K562 (cell line): ENCODE measurements around the gene AMZ2. TPM values are rescaled to one million over a fixed set of nuclear protein-coding genes. Genes with fewer than 3 reads are reported as not detected.

Experiments used
- ARID1B ChIP-seq: fragments of 450-650 bp; IDR thresholded peaks from 2 replicates; pipeline ENCODE4 v1.6.1; 2016; ENCODE audit warnings: antibody characterized with exemption, mild to moderate bottlenecking, inconsistent platforms
- BCL6 ChIP-seq: fragments of 250-450 bp; sonication (Bioruptor Pico); IDR thresholded peaks from 2 replicates; pipeline ENCODE4 v1.4.0; 2020
- CSDE1 ChIP-seq, 2 experiments: fragments of 450-650 bp; IDR thresholded peaks; 2 replicates each; pipeline ENCODE4 v1.6.1; 2016; ENCODE audit warnings: mild to moderate bottlenecking in 1 of 2
- DACH1 ChIP-seq: fragments of 450-650 bp; IDR thresholded peaks from 2 replicates; pipeline ENCODE4 v1.6.1; 2018; ENCODE audit not compliant: partially characterized antibody
- HDAC8 ChIP-seq: fragments of 450-650 bp; IDR thresholded peaks from 2 replicates; pipeline ENCODE4 v1.6.1; 2016; ENCODE audit warnings: mild to moderate bottlenecking, missing genetic modification characterization, moderate library complexity, missing compliant biosample characterization
- HMGN3 ChIP-seq: IDR thresholded peaks from 2 replicates; pipeline ENCODE4 v1.6.1; 2011; ENCODE audit warnings: borderline replicate concordance, low read depth, mild to moderate bottlenecking, mixed read lengths, low read length; ENCODE audit not compliant: insufficient read length; ENCODE audit errors: extremely low read depth
- KDM1A ChIP-seq, 2 experiments: fragments of 450-650 bp; IDR thresholded peaks; 2 replicates each; pipeline ENCODE4 v1.6.1; 2016; ENCODE audit warnings: mild to moderate bottlenecking in 2 of 2
- NONO ChIP-seq, 2 experiments: fragments of 200-400 bp in 1 of 2; fragments of 450-650 bp in 1 of 2; formaldehyde crosslinking in 1 of 2; IDR thresholded peaks; 2 replicates each; pipeline ENCODE4 v1.6.1; 2017; ENCODE audit warnings: low read depth in 2 of 2, mild to moderate bottlenecking in 2 of 2, moderate library complexity in 2 of 2, low read length in 1 of 2
- PHF20 ChIP-seq: fragments of 450-650 bp; IDR thresholded peaks from 2 replicates; pipeline ENCODE4 v1.6.1; 2018; ENCODE audit not compliant: partially characterized antibody
- PURB ChIP-seq: sonication (generic); formaldehyde crosslinking; IDR thresholded peaks from 2 replicates; pipeline ENCODE4 v1.9.0; 2021; ENCODE audit warnings: low read depth, mild to moderate bottlenecking, missing genetic modification reagents
- SMC3 ChIP-seq: conservative IDR thresholded peaks from 2 replicates; pipeline ENCODE4 v1.6.1; 2011; ENCODE audit warnings: low read depth, low read length, improper control_type of control experiment; ENCODE audit not compliant: insufficient read depth
- SRF ChIP-seq, 2 experiments: fragments of 250-450, 450-650 bp in 1 of 2; sonication (Bioruptor Pico) in 1 of 2; sonication (generic) in 1 of 2; formaldehyde crosslinking; IDR thresholded peaks; 2 replicates each; pipeline versions ENCODE4 v1.5.0 to v1.5.1; 2020 to 2022; ENCODE audit warnings: mild to moderate bottlenecking in 1 of 2, missing genetic modification reagents in 1 of 2
- ZBTB8A ChIP-seq: fragments of 450-650 bp; IDR thresholded peaks from 2 replicates; pipeline ENCODE4 v1.6.1; 2018; ENCODE audit warnings: mild to moderate bottlenecking, moderate library complexity; ENCODE audit not compliant: partially characterized antibody
- ZEB2 ChIP-seq: fragments of 450-650 bp; IDR thresholded peaks from 2 replicates; pipeline ENCODE4 v1.6.1; 2016
- ZKSCAN3 ChIP-seq: fragments of 250-450 bp; sonication (Bioruptor Pico); IDR thresholded peaks from 2 replicates; pipeline ENCODE4 v1.4.0; 2020
- ZNF197 ChIP-seq: fragments of 200-800 bp; sonication (Bioruptor generic); IDR thresholded peaks from 2 replicates; pipeline ENCODE4 v1.6.1; 2016; ENCODE audit warnings: low read depth, missing genetic modification characterization, missing compliant biosample characterization
- ZNF239 ChIP-seq: fragments of 250-450 bp; sonication (Bioruptor Pico); IDR thresholded peaks from 2 replicates; pipeline ENCODE4 v1.4.0; 2020; ENCODE audit warnings: mild to moderate bottlenecking
- ZNF354B ChIP-seq: fragments of 250-450 bp; sonication (Bioruptor Pico); IDR thresholded peaks from 2 replicates; pipeline ENCODE4 v1.4.0; 2020
- ZNF431 ChIP-seq: sonication (generic); formaldehyde crosslinking; IDR thresholded peaks from 2 replicates; pipeline ENCODE4 v1.8.0; 2022; ENCODE audit warnings: mild to moderate bottlenecking, missing genetic modification reagents
- polyA plus RNA-seq, 8 experiments: library from polyadenylated mRNA; depleted of rRNA in 4 of 8; stranded (reverse) in 5 of 8; unstranded in 3 of 8; fragments of >200 nt; fragmentation: Nextera tagmentation in 2 of 8; fragmentation: Illumina TruSeq in 1 of 8; extraction: Ambion mirVana in 2 of 8; extraction: Trizol in 1 of 8; gene quantifications; 2 replicates each; pipeline versions ENCODE4 v1.2.1 to v1.2.3, GENCODE V29; 2011 to 2014; ENCODE audit warnings: inconsistent platforms in 1 of 8, missing spikeins in 1 of 8
- total RNA-seq, 7 experiments: library from RNA; depleted of rRNA in 6 of 7; stranded (reverse); fragments of >200 nt in 6 of 7; fragmentation: Illumina TruSeq in 2 of 7; extraction: Trizol in 2 of 7; gene quantifications; 2 replicates each; pipeline versions ENCODE4 v1.2.1 to v1.2.3, GENCODE V29; 2011 to 2021; ENCODE audit warnings: low replicate concordance in 1 of 7
- TF ChIP-seq, protein P1 (sequence below): fragments of 450-650 bp; IDR thresholded peaks from 2 replicates; pipeline ENCODE4 v1.6.1; 2017; ENCODE audit warnings: antibody characterized with exemption
- TF ChIP-seq, protein P2 (sequence below): sonication (generic); formaldehyde crosslinking; IDR thresholded peaks from 2 replicates; pipeline ENCODE4 v1.9.0; 2022; ENCODE audit warnings: mild to moderate bottlenecking, missing genetic modification reagents
- TF ChIP-seq, protein P3 (sequence below): sonication (generic); formaldehyde crosslinking; IDR thresholded peaks from 2 replicates; pipeline ENCODE4 v1.8.0; 2023; ENCODE audit warnings: missing genetic modification reagents, mild to moderate bottlenecking, borderline replicate concordance

AMZ2 gene
- total and polyA plus RNA-seq, 9 of the 15 experiments (the other 6 are each of a cell fraction or from before 2014, with no cell fraction given) = 22.6 to 92.2 (median 52.6) TPM

DNA sequence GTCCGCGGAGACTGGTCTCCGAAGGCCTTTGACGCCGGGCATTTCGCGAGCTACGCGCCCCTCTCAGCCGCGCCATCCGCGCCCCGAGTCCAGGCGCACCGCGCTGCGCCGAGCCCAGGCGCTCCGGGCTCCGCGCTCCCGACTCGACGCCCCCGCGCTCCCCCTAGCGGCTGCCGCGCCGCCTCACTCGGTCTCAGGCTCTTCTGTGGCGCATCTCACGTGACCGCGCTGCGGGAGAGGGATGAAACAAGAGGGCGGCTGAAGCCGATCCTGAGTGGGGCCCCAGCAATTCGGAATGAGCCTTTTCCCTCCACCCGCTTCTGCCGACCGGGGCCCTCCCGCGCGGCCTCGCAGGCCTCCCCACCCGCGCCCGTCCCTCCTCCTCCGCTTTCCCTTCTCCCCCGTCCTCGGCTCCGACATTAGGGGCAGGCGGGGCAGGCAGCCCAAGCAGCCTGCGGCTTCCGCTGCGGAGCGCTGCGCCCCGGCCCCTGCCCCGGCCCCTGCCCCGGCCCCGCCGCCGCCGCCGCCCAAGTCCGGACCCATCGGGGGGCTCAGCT, 42.5 kb upstream of the AMZ2 start (continued):
- TF ChIP-seq, protein P1, sequence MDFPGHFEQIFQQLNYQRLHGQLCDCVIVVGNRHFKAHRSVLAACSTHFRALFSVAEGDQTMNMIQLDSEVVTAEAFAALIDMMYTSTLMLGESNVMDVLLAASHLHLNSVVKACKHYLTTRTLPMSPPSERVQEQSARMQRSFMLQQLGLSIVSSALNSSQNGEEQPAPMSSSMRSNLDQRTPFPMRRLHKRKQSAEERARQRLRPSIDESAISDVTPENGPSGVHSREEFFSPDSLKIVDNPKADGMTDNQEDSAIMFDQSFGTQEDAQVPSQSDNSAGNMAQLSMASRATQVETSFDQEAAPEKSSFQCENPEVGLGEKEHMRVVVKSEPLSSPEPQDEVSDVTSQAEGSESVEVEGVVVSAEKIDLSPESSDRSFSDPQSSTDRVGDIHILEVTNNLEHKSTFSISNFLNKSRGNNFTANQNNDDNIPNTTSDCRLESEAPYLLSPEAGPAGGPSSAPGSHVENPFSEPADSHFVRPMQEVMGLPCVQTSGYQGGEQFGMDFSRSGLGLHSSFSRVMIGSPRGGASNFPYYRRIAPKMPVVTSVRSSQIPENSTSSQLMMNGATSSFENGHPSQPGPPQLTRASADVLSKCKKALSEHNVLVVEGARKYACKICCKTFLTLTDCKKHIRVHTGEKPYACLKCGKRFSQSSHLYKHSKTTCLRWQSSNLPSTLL = no peak
- TF ChIP-seq ARID1B = peak; percentile 35; the same call in 1 of the 2 replicates
- peak; percentile 72; the same call in 1 of the 2 replicates for TF ChIP-seq SMC3
- TF ChIP-seq KDM1A (IDR thresholded peaks at IDR 0.05) = no peak
- peak; percentile 31 for TF ChIP-seq HMGN3
- no peak for TF ChIP-seq ZBTB8A
- TF ChIP-seq CSDE1 (IDR thresholded peaks at IDR 0.05) = no peak
- no peak for TF ChIP-seq ZKSCAN3
- no peak for TF ChIP-seq ZNF239 (CRISPR knock-in tag)
- TF ChIP-seq SRF (CRISPR knock-in tag; IDR thresholded peaks at IDR 0.05) = no peak
- no peak for TF ChIP-seq DACH1
- no peak for TF ChIP-seq PURB (CRISPR knock-in tag)
- TF ChIP-seq, protein P2, sequence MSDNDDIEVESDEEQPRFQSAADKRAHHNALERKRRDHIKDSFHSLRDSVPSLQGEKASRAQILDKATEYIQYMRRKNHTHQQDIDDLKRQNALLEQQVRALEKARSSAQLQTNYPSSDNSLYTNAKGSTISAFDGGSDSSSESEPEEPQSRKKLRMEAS (CRISPR knock-in tag) = no peak
- TF ChIP-seq HDAC8 (tag) = no peak
- TF ChIP-seq ZEB2 = no peak
- no peak for TF ChIP-seq ZNF354B (CRISPR knock-in tag)
- TF ChIP-seq ZNF197 (CRISPR knock-in tag) = no peak
- no peak for TF ChIP-seq NONO (IDR thresholded peaks at IDR 0.05; ENCODE audit: low read depth in 2 of 2, low read length in 1 of 2)
- peak; percentile 78 for TF ChIP-seq PHF20
- TF ChIP-seq, protein P3, sequence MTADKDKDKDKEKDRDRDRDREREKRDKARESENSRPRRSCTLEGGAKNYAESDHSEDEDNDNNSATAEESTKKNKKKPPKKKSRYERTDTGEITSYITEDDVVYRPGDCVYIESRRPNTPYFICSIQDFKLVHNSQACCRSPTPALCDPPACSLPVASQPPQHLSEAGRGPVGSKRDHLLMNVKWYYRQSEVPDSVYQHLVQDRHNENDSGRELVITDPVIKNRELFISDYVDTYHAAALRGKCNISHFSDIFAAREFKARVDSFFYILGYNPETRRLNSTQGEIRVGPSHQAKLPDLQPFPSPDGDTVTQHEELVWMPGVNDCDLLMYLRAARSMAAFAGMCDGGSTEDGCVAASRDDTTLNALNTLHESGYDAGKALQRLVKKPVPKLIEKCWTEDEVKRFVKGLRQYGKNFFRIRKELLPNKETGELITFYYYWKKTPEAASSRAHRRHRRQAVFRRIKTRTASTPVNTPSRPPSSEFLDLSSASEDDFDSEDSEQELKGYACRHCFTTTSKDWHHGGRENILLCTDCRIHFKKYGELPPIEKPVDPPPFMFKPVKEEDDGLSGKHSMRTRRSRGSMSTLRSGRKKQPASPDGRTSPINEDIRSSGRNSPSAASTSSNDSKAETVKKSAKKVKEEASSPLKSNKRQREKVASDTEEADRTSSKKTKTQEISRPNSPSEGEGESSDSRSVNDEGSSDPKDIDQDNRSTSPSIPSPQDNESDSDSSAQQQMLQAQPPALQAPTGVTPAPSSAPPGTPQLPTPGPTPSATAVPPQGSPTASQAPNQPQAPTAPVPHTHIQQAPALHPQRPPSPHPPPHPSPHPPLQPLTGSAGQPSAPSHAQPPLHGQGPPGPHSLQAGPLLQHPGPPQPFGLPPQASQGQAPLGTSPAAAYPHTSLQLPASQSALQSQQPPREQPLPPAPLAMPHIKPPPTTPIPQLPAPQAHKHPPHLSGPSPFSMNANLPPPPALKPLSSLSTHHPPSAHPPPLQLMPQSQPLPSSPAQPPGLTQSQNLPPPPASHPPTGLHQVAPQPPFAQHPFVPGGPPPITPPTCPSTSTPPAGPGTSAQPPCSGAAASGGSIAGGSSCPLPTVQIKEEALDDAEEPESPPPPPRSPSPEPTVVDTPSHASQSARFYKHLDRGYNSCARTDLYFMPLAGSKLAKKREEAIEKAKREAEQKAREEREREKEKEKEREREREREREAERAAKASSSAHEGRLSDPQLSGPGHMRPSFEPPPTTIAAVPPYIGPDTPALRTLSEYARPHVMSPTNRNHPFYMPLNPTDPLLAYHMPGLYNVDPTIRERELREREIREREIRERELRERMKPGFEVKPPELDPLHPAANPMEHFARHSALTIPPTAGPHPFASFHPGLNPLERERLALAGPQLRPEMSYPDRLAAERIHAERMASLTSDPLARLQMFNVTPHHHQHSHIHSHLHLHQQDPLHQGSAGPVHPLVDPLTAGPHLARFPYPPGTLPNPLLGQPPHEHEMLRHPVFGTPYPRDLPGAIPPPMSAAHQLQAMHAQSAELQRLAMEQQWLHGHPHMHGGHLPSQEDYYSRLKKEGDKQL = no peak
- no peak for TF ChIP-seq ZNF431
- TF ChIP-seq BCL6 (CRISPR knock-in tag) = no peak
